GM21825 (cell line): ENCODE results near the gene PRPF6.

Source experiments
- ATAC-seq: cut with Tn5 transposase; IDR thresholded peaks from one replicate; pipeline ENCODE4 v1.9.1; 2021; ENCODE audit warnings: mild to moderate bottlenecking, moderate library complexity; ENCODE audit not compliant: unreplicated experiment

Gene PRPF6

DNA sequence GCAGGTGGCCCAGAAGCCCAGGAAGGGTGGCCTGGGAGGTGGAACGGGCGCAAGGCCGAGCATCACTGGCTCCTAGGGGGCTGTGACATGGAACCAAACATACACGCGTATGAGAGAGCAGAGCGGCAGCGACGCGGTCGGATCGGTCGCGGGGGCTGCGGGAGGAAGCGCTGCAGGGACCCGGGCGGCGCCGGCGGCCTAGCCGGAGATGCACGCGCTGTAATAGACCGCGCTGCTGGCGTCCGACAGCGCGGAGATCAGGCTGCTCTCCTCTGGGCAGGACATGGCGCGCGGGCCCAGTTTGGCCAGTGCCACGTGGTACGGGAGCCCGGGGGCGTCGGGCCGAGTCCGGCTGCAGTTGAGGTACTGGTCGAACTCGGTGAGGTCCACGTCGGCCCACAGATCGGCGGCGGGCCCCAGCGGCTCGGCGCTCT lies 67.1 kb downstream of the PRPF6 start:
- no peak for ATAC-seq

- ATAC-seq: no peak
Observed at GRCh38 chr20:64048402-64049044, 67.6 kb downstream of the PRPF6 start.

DNA sequence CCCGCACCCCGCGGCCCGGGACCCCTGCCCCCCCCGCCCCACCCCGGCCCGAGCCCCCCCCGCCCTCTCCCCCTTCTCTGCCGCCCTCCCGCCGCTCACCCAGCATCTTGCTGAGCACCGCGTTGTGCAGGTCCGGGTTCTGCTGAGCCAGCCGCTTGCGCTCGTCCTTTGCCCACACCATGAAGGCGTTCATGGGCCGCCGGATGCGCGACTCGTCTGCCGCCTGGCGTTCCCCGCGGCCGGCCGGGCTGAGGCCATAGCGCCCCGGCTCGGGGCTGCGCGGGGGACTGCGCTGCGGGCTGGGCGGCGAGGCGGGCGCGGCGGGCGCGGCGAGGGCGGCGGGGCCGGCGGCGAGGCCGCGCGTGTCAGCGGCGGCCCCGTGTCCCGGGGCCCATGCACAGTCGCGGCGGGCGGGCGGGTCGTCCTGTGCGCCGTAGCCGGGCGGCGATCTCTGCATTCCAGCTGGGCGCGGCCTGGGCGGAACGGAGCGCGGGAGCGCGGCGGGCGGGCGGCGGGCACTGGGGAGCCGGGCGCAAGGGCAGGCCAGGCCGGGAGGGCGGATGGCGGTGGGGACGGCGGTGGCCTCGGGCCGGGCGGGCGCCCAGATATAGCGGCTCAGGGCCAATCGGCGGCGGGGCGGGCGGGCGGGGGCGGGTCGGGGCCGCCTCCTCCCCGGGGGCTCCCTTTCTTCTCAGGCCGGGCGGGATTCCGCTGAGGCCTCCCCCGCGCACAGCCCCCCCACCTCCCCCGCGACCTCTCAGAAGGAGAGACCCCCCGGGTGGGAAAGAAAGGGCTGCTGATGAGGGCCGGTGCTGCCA lies 68.3 kb downstream of the PRPF6 start, which contains the start of gene SOX18:
TSS of gene SOX18 (minus strand) at position 580 of the 818 bp plus-strand sequence. CDS start at position 457, 123 bp downstream.
- no peak for ATAC-seq

DNA sequence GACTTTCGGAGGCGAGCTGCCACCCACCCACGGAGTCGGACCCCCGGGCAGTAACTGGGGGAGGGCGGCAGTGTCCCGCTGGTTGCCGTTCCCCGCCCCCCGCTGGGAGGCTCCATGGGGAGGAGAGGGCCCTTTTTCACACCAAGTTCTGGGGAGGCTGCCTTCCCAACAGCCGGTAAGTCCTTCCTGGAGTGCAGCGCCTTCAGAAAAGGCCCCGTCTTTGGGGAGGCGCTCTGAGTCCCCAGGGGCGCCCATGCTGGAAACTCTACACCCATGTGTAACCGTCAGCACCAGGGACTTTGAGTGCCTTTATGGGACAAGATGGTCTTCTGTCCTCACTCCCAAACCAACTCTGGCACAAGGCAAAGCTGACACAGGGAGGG lies 68.9 kb downstream of the PRPF6 start:
- ATAC-seq: no peak

- no peak for ATAC-seq
Observed at GRCh38 chr20:64050261-64051032, 69.5 kb downstream of the PRPF6 start.

- no peak for ATAC-seq
Observed at GRCh38 chr20:64051033-64051452, 70.1 kb downstream of the PRPF6 start.

GRCh38 chr20:64051561-64052325 lies 70.8 kb downstream of the PRPF6 start:
- no peak for ATAC-seq

DNA sequence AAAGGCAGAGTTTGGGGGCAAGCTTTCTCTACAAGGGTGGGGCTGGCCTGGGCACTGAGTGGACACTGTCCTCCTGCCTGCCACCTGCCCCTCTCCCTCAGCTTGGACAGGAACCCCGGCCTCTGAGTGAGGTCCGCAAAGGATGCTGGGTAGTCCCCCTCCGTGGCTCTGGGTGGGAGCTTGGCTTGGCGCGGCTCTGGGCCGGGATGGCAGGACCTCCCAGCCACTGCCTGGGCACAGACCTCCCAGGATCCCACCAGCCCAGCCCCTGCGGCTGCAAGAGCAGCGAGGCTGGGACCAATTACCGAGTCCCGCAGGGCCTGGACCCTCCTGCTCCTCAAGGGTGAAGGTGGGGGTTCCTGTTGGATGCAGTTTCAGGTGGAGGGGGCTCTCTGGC lies 71.4 kb downstream of the PRPF6 start:
- no peak for ATAC-seq

- ATAC-seq: no peak
Observed at GRCh38 chr20:64052987-64053840, 72.3 kb downstream of the PRPF6 start.

GRCh38 chr20:64053841-64054661 lies 73.1 kb downstream of the PRPF6 start:
- ATAC-seq: no peak

DNA sequence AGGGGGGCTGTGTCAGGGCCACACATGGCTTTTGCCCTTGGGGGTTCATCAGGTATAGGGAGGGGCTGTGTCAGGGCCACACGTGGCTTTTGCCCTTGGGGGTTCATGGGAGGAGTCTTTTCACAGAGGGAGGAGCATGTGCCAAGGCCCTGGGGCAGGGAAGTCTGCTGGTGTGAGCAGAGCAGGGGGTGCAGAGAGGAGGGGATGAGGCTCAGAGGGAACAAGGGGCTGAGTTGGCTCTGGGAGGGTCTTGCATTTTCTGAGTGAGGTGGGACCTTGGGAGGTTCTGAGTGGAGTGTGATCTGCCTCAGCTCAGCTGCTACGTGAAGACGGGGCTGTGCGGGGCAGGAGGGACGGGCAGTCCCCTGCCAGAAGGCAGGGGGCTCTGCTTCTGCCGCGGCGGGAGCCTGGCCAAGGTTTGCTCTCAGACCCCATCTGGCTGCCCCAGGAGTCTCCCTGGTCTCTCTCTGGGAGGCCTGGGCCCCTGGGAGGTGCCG lies 74.5 kb downstream of the PRPF6 start:
- no peak for ATAC-seq

DNA sequence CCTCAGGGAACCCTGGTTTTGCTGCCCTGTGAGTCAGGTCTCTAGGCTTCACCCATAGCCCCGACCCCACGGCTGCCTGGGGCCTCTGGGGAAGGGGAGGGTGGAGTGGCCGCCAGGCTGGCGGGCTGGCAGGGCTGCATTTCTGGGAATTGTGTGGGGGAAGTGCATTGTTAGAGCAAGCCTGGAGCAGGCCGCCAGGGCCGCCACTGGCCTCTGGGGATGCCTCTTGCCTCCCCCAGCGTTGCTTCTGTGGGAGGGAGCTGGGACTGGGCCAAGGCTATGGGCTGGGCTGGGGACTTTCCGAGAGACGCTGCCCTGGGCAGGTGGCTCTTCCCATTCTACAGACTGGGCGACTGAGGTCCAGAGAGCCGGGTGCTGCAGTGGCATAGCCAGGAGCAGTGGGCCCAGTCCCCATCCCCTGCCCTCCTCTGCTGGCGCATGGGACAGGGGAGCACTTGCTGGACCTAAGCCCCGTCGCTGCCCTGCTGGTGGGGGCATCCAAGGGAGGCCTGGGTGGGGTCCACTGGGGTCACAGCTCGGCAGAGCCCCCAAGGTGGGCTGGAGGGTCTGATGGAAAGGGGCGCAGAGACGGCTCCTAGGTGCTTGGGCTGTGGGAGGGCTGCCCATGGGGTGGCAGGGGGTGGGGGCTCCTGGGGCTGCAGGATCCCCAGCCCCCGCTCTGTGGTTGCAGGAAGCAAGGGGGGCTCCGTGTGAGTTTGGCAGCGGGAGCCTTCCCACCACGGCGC lies 75.1 kb downstream of the PRPF6 start:
- no peak for ATAC-seq

DNA sequence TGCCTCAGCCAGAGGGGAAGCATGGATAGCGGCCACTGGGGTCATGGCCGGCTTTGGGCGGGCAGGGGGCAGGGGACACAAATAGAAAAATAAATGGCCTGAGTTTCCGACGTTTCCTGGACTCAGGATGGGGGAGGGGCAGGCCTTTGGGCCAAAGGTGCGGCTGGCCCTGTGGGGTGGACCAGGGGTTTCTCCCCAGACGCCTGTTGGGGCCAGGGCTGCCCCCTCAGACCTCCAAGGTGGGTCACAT lies 75.6 kb downstream of the PRPF6 start:
- ATAC-seq: no peak

GRCh38 chr20:64056889-64057627 lies 76.1 kb downstream of the PRPF6 start:
- no peak for ATAC-seq

DNA sequence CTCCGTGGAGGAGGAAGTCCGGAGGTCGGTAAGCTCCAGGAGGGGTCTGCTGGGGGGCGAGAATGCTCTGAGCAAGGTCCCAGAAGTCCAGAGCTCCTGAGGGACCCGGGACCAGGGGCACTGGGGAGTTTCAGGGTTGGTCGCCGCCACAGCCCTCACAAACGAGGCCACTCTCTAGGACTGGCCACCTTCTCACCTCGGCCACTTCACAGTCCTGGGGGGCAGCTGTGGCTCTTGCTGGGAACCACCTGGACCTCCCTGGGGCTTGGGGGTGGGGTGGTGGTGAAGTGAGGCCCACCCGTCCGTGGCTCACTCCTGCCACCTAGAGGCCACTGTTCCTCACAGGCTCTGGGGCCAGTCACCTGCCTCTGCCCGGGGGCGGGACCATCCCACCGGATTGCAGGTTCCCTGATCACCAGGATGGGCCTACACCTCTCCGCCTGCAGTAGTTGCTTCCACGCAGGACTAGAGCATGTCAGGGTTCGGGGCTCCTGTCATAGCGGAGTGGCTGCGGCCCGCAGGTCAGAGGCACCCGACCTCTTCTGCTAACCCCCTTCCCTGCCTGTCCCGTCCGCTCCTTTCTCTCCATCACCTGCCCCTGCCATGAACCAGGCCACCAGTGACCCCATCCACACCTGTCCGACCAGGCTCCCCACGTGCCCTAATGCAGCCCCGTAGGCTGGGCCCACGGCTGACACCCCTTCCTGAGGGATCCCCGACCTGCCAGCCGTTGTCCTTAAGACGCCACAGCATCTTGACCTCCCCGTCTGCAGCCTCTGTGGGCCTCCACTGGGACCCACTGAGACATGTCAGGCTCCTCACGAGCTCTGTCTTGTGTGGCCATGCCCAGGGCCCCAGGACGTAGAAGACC lies 76.9 kb downstream of the PRPF6 start:
- ATAC-seq: peak; percentile 38

DNA sequence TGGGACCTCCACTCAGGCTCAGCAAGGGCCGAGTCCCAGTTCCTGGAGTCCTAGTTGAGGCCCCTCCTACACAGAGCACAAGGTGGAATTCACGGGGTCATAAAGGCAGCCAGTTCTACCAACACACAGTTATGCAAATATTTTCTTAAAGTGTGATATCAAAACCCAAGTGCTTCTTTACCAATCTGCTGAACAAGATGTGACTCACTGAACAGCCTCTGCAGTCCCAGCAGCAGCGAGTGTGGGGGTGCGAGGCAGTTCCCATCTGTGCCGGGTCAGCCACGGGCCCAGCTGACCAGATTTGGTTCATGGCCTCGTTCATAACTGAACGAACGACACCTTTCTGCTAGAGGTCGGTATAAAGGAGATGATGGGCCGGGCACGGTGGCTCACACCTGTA lies 77.6 kb downstream of the PRPF6 start:
- ATAC-seq: no peak

GRCh38 chr20:64062276-64062595 lies 81.3 kb downstream of the PRPF6 start:
- ATAC-seq: no peak
